ENCODE results near the gene MTCH2.

DNA sequence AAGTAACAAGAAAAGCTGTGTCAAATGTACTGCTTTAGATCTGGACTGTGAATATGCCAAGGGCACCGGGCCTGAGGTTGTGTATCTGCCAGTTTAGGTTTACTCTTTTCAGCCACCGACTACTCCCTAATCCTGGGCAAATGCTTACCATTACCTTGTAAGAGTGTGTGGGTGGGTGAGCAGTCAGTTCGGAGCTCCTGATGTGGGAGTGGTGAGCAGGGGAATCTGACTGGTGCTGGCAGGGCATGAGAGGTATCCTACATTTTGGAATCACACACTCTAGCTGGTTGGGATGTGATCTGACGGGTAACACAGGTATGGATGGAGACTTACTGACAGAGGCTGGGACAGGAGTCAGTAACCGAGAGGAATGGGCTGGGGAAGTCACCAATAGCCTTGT, 58.5 kb downstream of the MTCH2 start:
- TF ChIP-seq, protein P1, sequence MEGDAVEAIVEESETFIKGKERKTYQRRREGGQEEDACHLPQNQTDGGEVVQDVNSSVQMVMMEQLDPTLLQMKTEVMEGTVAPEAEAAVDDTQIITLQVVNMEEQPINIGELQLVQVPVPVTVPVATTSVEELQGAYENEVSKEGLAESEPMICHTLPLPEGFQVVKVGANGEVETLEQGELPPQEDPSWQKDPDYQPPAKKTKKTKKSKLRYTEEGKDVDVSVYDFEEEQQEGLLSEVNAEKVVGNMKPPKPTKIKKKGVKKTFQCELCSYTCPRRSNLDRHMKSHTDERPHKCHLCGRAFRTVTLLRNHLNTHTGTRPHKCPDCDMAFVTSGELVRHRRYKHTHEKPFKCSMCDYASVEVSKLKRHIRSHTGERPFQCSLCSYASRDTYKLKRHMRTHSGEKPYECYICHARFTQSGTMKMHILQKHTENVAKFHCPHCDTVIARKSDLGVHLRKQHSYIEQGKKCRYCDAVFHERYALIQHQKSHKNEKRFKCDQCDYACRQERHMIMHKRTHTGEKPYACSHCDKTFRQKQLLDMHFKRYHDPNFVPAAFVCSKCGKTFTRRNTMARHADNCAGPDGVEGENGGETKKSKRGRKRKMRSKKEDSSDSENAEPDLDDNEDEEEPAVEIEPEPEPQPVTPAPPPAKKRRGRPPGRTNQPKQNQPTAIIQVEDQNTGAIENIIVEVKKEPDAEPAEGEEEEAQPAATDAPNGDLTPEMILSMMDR (conservative IDR thresholded peaks at IDR 0.05; ENCODE audit: low read depth, low read length), result no peak
- TF ChIP-seq EZH2phosphoT487 (IDR thresholded peaks at IDR 0.05; ENCODE audit: borderline replicate concordance, low read length) (no peak), EZH2 (IDR thresholded peaks at IDR 0.05; ENCODE audit: low read length, unreplicated experiment) (no peak)

All from PC-3 (cell line).